HG03196 (cell line): ENCODE data around the gene STOM.

Experiments used
- ATAC-seq: cut with Tn5 transposase; IDR thresholded peaks from one replicate; pipeline ENCODE4 v1.9.1; 2021; ENCODE audit not compliant: unreplicated experiment

Gene STOM

DNA sequence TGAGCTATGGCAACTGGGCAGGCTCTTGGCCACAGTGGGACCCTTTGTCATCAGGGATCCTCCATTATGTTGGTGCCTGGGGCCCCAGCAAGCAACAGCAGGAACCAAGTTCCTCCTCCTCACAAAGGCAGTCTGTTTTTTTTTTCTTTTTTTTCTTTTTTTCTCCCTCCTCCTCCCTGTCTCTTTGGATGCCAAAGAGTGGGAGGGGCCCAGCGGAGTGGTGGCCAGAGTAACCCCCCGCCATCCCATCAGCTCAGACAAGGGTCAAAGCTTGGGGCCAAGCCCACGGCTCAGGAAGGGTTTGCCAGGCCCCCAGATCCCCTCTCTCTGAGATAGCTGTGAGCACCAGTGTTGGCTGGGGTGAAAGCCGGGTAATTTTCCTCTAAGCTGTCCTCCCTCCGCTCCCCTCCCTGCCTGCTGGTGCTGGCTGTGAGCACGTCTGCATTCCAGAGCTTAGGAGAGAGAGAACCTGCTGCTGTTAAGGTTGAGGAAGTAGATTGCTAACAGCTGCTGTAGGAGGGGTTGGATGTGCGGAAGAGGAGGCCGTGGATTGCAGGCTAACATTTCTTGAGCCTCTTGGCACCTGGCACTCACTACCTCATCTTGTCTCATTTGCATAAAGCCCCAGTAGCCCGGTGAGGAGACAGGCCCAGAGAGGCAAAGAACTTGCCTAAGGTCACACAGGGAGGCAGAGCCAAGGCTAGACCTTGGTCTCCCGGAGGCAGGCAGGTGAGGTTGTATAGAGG is 80.9 kb downstream of the STOM start:
- no peak for ATAC-seq
